K562 (cell line): ENCODE measurements around the gene UQCC2. TPM values are rescaled to one million over a fixed set of nuclear protein-coding genes. Genes with fewer than 3 reads are reported as not detected.

ENCODE experiments used
- GTF2A2 ChIP-seq: IDR thresholded peaks from 2 replicates; pipeline ENCODE4 v1.6.1; 2016; ENCODE audit warnings: mild to moderate bottlenecking, missing genetic modification characterization, missing compliant biosample characterization
- KLF13 ChIP-seq: fragments of 450-650 bp; IDR thresholded peaks from 2 replicates; pipeline ENCODE4 v1.6.1; 2016; ENCODE audit warnings: missing genetic modification characterization, low read depth, mild to moderate bottlenecking, missing compliant biosample characterization, moderate library complexity, borderline replicate concordance
- PTTG1 ChIP-seq: fragments of 450-650 bp; IDR thresholded peaks from 2 replicates; pipeline ENCODE4 v1.6.1; 2016; ENCODE audit warnings: low read depth, mild to moderate bottlenecking, missing genetic modification characterization, missing compliant biosample characterization
- RREB1 ChIP-seq: fragments of 250-450 bp; sonication (Bioruptor Pico); IDR thresholded peaks from 2 replicates; pipeline ENCODE4 v1.4.0; 2020
- ZBTB43 ChIP-seq: sonication (generic); formaldehyde crosslinking; IDR thresholded peaks from 2 replicates; pipeline ENCODE4 v1.8.0; 2023; ENCODE audit warnings: mild to moderate bottlenecking, missing genetic modification reagents
- ZBTB49 ChIP-seq: sonication (generic); formaldehyde crosslinking; IDR thresholded peaks from 2 replicates; pipeline ENCODE4 v1.8.0; 2022; ENCODE audit warnings: missing genetic modification reagents, mild to moderate bottlenecking, borderline replicate concordance
- ZBTB7A ChIP-seq: IDR thresholded peaks from 2 replicates; pipeline ENCODE4 v1.6.1; 2011; ENCODE audit warnings: low read depth, mild to moderate bottlenecking, low read length, moderate library complexity, borderline replicate concordance; ENCODE audit not compliant: control insufficient read depth
- ZNF384 ChIP-seq: IDR thresholded peaks from 2 replicates; pipeline ENCODE4 v1.6.1; 2012; ENCODE audit warnings: low read depth, low read length, improper control_type of control experiment
- ZNF609 ChIP-seq: sonication (generic); formaldehyde crosslinking; IDR thresholded peaks from 2 replicates; pipeline ENCODE4 v1.8.1; 2023; ENCODE audit warnings: missing genetic modification reagents, mild to moderate bottlenecking, borderline replicate concordance
- ZNF778 ChIP-seq: fragments of 450-650 bp; formaldehyde crosslinking; IDR thresholded peaks from 2 replicates; pipeline ENCODE4 v1.4.0; 2020; ENCODE audit warnings: mild to moderate bottlenecking, moderate library complexity
- ZZZ3 ChIP-seq: fragments of 450-650 bp; IDR thresholded peaks from 2 replicates; pipeline ENCODE4 v1.6.1; 2016; ENCODE audit warnings: antibody characterized with exemption, mild to moderate bottlenecking, moderate library complexity
- polyA plus RNA-seq, 8 experiments: library from polyadenylated mRNA; depleted of rRNA in 4 of 8; stranded (reverse) in 5 of 8; unstranded in 3 of 8; fragments of >200 nt; fragmentation: Nextera tagmentation in 2 of 8; fragmentation: Illumina TruSeq in 1 of 8; extraction: Ambion mirVana in 2 of 8; extraction: Trizol in 1 of 8; gene quantifications; 2 replicates each; pipeline versions ENCODE4 v1.2.1 to v1.2.3, GENCODE V29; 2011 to 2014; ENCODE audit warnings: inconsistent platforms in 1 of 8, missing spikeins in 1 of 8
- total RNA-seq, 7 experiments: library from RNA; depleted of rRNA in 6 of 7; stranded (reverse); fragments of >200 nt in 6 of 7; fragmentation: Illumina TruSeq in 2 of 7; extraction: Trizol in 2 of 7; gene quantifications; 2 replicates each; pipeline versions ENCODE4 v1.2.1 to v1.2.3, GENCODE V29; 2011 to 2021; ENCODE audit warnings: low replicate concordance in 1 of 7

UQCC2 gene
- total and polyA plus RNA-seq, 9 of the 15 experiments (the other 6 are each of a cell fraction or from before 2014, with no cell fraction given) = 58.5 to 927 (median 158) TPM

DNA sequence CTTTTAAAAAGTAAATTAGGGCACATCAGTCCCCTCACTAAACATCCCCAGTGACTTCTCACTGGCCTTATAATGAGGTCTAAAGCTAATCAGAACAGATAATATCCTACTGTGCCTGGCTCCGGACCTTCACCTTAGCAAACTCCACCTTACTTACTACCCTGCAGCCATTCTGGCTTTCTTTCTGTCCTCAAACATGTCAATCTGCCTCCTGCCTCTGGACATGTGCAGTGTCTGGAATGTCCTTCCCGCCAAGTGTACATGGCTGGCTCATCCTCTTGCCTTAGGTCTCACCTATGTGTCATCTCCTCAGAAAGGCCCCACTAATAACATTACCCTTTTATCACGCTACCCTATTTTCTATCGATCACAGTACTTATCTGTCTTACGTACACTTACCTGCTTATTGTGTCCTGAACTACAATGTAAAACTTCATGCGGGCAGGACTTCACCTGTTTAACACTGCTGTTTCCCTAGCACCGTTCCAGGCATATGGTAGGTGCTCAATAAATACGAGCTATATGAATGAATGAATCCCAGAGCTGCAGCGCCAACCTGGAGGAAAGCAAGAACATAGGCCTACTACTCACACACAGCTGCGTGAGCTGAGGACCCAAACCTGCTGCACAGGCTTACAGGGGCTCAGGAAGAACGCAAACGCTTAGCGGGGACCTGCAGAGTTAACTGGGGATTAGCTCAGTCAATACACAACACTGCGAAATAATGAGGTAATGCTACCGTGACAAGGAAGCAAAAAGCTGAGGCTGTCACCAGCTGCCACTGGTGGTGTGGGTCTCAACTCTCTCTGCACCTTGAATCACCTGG lies 991 bp downstream of the UQCC2 start (continued):
- TF ChIP-seq GTF2A2 (tag) = no peak
- no peak for TF ChIP-seq PTTG1
- no peak for TF ChIP-seq ZBTB49 (CRISPR knock-in tag)
- TF ChIP-seq ZBTB7A = no peak
- 0 out of 2 replicates have a peak, but pooled peaks have one; percentile 12 for TF ChIP-seq ZNF609 (CRISPR knock-in tag)
- TF ChIP-seq ZBTB43 = no peak
- no peak for TF ChIP-seq KLF13 (tag)
- TF ChIP-seq ZNF778 (CRISPR knock-in tag) = no peak
- TF ChIP-seq ZZZ3 = no peak
- no peak for TF ChIP-seq ZNF384
- TF ChIP-seq RREB1 = no peak
